Muscle of back (tissue), 11 donors: Measurements from ENCODE around the gene RGS7. TPM values are rescaled to one million over a fixed set of nuclear protein-coding genes. Genes with fewer than 3 reads are reported as not detected.

ENCODE experiments used
- DNase-seq, 3 donors: peaks; one replicate each; pipeline versions ENCODE4 v3.0.0 to v3.0.0-alpha.2; 2013
- polyA plus RNA-seq, 10 donors: library from polyadenylated mRNA; unstranded; fragments of 120-200 nt; gene quantifications; one replicate each; pipeline ENCODE4 v1.2.1, GENCODE V29; 2013; ENCODE audit not compliant: insufficient read length in 10 of 10

RGS7 gene
- polyA plus RNA-seq, 10 donors, result 0.05 to 0.20 TPM; not detected in 8

DNA sequence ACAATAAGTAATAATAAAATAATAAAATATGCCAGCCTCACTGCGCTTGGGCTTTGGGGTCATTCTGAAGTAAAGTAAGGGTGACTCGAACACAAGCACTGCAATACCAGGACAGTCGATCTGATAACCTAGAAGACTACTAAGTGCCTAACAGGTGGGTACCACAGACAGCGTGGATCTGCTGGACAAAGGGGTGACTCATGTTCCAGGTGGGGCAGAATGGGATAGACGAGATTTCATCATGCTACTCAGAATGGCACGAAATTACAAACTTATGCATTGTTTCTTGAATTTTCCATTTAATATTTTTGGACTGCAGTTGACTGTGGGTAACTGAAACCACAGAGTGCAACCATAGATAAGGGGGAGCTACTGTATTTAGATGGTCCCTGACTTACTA is 523.9 kb downstream of the RGS7 start:
- DNase-seq, result no peak

GRCh38 chr1:240831922-240832321 is 525.1 kb downstream of the RGS7 start:
- no peak for DNase-seq

DNA sequence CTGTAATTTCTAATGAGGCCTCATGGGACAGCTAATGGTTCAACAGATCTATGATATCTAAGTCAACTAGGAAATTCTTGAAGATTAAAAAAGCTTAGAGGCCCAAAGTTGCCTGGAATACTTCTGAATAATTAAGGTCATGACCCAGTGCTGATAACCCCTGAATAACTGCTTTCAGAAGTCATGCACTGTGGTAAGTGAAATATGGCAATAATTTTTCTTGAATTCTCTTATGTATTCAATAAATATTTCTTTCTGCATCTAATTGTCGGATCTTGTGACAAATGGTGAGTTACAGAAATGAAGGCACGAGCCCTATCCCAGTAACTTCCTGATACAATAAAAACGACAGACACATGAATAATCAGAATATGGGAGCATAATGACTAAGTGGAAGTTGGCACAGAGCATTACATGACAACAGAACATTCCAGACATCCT is 525.8 kb downstream of the RGS7 start:
- DNase-seq, result peak in 1 of 3 donors; percentile 50

- no peak for DNase-seq
These were observed 527.5 kb downstream of the RGS7 start for GRCh38 chr1:240829487-240829886.

DNA sequence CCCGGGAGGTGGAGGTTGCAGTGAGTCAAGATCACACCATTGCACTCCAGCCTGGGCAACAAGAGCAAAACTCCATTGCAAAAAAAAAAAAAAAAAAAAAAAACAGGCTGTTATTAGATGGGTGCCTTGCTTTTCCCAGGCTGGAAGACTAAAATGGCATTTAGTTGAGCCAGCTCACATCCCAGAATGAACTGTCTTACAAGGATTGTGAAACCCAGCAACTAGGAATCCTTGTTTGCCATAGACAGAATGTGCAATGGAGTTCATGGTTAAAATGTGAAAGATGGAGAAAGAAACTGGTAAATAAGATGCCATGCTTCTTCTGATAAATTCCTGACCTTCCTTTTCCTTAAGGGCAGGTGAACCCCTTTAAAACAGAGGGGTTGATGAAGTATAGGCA is 529.2 kb downstream of the RGS7 start:
- DNase-seq, result no peak

DNA sequence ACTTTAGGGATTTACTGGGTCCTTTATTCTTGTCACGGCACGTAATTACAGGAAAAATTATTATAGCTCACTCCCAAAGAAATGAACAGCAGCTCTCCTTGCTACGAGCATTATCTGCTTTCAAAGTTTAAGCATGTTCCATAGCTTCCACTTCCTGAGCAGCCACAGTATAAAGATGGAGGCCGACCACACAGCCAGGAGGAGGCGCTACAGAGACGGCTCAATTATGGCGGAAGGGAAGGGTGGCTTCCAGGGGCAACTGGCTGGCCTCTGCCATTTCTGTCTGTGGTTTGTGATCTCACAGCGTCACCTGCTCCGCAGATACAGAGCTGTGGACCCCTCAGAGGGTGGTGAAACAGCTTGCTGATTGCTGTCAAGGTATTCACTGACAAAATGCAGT is 532.8 kb downstream of the RGS7 start:
- DNase-seq, result no peak

DNA sequence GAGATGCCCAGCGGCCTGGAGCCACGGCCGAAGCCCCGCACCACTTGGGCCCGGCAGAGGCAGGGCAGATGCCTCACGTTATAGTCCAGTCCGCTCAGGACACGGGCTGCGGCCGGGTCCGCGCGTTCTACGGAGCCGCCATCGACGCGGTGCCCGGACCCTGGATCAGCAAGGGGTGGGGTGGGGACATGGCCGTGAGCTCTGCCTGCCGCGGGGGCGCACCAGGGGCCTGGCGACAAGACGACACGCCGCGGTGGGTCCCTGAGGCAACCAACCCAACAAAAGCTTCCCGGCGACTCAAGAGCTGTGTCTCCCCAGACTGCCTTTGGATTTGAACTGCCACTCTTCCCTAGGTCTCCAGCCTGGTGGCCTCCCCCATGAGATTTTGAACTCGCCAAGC is 533.6 kb downstream of the RGS7 start:
- DNase-seq, result no peak

- no peak for DNase-seq
These were observed 535.1 kb downstream of the RGS7 start for GRCh38 chr1:240821925-240822324.

DNA sequence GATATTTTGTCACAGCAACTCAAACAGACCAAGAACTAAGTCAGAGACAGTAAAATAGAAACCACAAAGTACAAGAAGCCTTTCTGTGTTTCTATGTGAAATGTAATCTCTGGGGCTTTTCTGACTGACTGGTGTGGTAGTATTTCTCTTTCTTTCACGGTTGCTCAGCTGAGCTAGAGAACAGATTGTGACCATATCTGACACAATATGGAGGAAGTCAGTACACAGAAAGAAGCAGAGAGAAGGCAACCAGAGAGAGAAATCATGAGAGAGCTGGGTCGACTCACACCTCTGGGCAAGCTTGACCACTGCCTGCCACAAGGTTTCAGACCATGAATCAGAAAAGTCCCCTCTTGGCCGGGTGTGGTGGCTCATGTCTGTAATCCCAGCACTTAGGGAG is 536.2 kb downstream of the RGS7 start:
- DNase-seq, result no peak

DNA sequence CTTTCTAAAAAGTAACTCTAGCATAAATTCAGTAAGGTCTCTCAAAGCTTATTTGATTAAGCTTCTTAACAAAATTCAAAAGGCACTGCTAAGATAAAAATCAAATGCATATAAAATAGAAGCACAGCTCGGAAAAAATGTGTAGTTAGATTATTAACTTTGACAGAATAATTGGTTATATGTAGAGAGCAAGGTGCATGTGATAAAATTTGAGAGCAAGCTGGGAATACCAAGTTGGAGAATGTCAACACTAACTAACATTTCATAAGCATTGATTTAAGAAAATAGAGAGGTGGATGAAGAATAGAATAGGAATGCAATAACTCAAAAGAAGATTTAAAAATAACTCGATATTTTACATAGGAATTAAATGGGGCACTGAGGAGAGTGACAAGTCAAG is 540.5 kb downstream of the RGS7 start:
- no peak for DNase-seq

DNA sequence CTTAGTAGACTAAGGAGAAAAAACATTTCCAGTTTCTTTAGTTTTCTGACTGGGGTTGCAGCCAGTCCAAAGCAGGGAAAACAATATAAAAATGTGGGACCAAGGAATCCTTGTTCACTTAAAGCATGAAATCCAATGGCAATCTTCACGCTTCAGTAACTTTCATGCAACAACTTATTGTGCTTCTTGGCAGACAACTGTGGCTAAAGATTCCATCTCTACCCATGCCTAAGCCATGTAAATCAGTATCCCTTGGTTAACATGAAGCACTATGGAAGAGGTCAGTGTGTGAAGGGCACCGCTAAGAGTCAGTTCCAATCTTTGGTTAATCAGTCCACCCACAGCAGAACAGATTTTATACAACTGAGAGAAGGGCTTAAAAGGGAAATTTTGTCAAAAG is 543.3 kb downstream of the RGS7 start:
- DNase-seq, result no peak

DNA sequence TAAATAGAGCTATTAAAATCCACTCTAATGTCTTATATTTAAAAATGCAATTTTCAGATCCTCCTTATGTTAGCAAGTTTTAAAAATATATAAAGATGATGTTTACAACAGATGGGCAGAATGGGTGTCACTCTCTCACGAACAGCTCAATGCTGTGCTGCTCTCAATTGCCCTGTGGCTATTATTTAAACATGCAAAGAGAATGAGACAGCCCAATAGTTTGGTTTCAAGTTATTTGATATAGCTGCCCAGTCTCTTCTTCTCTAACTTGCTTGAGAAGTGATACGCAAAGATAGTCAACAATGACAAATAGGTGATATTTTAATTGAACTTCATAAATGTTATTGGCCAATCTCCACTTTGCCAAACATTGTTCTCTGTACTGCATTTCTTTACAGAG is 545.7 kb downstream of the RGS7 start:
- DNase-seq, result no peak

DNA sequence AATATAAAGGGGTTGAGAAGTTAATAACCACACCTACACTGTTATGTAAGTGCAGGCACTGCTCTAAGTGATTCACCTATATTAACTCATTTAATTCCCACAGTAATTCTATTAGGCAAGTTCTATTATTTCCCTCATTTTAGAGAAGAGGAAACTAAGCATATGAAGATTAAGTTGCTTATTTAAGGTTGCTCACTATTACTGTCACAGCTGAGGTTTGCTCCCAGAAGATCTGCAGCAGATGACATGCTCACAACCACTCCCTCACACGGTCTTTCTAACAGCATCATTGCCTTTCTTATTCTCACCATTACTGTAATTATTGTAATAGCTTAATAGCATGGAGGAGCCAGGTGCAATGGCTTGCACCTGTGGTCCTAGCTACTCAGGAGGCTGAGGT is 548.6 kb downstream of the RGS7 start:
- no peak for DNase-seq

GRCh38 chr1:240806200-240806745 is 550.7 kb downstream of the RGS7 start:
- no peak for DNase-seq

GRCh38 chr1:240804475-240804874 is 552.5 kb downstream of the RGS7 start:
- peak in 2 of 3 donors; percentile 3 to 31 for DNase-seq

DNA sequence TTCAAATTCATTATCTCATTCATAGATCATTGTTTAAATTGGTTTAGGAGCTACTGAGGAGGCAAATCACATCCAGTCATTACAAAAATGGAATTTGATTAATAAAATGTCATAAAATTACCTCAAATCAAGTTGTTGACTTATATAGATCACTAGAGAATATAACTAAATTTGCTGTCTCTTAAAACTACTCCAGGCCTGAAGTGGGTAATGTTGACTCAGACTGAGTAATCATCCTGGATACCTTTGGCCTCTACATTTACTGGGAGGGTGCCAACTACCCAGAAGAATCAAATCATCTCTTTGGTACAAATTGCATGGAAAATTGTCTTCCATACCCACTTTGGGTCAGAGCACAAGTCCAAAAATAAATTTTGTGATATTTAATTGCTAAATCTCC is 553.9 kb downstream of the RGS7 start:
- DNase-seq, result peak in 1 of 3 donors; percentile 23

DNA sequence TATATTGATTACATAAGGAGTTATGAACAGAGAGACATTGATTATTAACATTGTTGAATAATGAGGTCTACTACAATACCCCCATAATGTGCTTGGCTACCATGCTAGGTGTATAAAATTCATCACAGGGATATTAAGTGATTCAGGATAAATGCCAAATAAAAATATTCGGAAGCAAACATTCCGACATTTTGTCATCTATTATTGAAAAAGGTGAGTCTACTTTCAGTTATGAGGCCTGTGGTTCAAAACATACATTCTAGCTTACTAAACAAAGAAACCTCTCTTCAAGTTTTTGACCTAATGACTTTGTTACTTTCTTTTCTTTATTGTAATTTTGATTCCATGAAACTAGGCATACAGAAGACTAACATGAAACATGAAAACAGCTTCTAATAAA is 554.7 kb downstream of the RGS7 start:
- DNase-seq, result no peak

GRCh38 chr1:240801442-240801841 is 555.6 kb downstream of the RGS7 start:
- peak in 1 of 3 donors; percentile 4 for DNase-seq

DNA sequence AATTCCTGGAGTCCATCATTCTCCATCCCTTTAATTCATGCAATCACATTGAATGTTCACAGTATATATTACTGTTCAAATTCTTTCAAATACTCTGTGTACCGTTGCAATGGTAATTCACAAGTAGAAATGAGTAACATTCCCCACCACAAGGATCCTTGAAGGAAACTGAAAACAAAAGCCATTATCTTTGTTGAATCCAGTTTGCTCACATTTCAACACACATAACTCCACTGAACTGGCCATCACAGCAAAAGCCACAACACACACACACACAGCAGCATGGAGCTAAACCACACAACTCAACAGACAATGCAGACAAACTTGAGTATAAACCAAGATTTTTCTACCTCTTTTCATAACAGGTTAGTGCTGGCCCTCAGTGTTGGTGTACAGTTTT is 556.7 kb downstream of the RGS7 start:
- no peak for DNase-seq

DNA sequence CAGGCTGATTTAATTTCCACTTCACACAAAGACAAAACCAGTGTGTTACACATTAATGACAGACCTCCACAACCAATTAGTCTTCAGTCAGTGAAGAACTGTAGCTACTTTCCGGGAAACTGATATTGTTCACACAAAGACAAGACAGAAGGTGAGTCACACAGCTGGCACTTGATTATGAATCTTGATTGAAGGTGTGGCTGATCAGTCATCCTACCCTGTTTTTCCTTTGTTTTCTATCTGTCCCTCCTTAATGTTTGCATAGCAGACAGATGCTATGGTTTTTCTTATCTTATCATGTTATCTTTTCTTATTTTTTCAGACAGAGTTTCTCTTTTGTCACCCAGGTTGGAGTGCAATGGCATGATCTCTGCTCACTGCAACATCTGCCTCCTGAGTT is 560.0 kb downstream of the RGS7 start:
- DNase-seq, result peak in 1 of 3 donors; percentile 3

DNA sequence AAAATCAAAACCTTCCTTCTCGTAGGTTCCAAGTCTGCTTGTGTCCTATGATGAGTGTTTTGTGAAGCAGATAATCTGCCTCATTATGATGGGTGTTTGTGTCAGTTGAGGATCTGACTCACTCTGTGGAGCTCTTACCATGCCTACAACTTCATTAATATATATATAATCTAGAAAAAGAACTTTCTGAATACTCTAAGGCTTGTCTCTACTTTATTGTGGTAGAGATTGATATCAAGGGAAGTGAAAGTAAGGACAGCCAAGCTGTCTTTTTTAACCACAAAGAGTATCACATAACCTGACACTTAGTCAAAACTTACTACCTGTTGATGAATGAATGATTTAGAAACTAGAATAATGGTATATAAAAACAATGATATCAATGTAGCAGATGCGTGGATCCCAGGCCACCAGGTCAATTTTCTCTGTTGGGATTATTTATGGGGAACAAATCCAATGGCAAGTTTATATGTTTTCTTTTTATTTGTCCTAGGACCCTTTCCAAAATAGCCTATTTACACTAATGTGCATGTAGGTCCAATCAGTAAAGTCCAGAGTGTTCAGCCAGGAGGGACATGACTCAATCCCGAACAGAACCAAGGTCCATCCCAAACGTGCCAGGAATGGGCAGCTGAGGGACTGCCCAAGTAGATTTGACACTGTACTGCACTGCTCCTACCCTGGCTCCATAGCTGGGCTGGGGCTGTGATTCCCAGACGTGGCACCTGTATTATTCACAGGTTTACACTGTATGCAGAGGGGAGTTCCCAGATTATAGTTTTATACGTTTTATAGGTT is 562.8 kb downstream of the RGS7 start:
- DNase-seq, result no peak

GRCh38 chr1:240792915-240793529 is 564.0 kb downstream of the RGS7 start:
- no peak for DNase-seq

GRCh38 chr1:240790856-240791255 is 566.1 kb downstream of the RGS7 start:
- DNase-seq, result peak in 1 of 3 donors; percentile 11
